Effector memory CD4-positive, alpha-beta T cell (primary cell): ENCODE results near the gene CD93.

Experiments used
- DNase-seq, 3 donors: peaks; one replicate each; pipeline ENCODE4 v3.0.0-alpha.2; 2020
- H3K27ac ChIP-seq: 2 replicates; pipeline ENCODE4 v1.7.0; 2013; ENCODE audit warnings: mild to moderate bottlenecking, low read length, moderate library complexity; ENCODE audit not compliant: insufficient read depth, poor library complexity, severe bottlenecking
- H3K27me3 ChIP-seq: replicated peaks from 2 replicates; pipeline ENCODE4 v1.7.0; 2013; ENCODE audit warnings: mild to moderate bottlenecking, low read length; ENCODE audit not compliant: insufficient read depth, control insufficient read depth, poor library complexity, severe bottlenecking
- H3K36me3 ChIP-seq: 2 replicates; pipeline ENCODE4 v1.7.0; 2013; ENCODE audit warnings: mild to moderate bottlenecking, low read length, moderate library complexity; ENCODE audit not compliant: control insufficient read depth, insufficient read depth
- H3K4me1 ChIP-seq: 2 replicates; pipeline ENCODE4 v1.7.0; 2013; ENCODE audit warnings: low read length, mild to moderate bottlenecking; ENCODE audit not compliant: control insufficient read depth, insufficient read depth, poor library complexity, severe bottlenecking
- H3K4me3 ChIP-seq: 2 replicates; pipeline ENCODE4 v1.7.0; 2013; ENCODE audit warnings: low read length, low read depth, mild to moderate bottlenecking; ENCODE audit not compliant: insufficient read depth, poor library complexity, severe bottlenecking
- H3K9me3 ChIP-seq: 2 replicates; pipeline ENCODE4 v1.7.0; 2013; ENCODE audit warnings: mild to moderate bottlenecking, low read length, moderate library complexity; ENCODE audit not compliant: control insufficient read depth

The CD93 gene

DNA sequence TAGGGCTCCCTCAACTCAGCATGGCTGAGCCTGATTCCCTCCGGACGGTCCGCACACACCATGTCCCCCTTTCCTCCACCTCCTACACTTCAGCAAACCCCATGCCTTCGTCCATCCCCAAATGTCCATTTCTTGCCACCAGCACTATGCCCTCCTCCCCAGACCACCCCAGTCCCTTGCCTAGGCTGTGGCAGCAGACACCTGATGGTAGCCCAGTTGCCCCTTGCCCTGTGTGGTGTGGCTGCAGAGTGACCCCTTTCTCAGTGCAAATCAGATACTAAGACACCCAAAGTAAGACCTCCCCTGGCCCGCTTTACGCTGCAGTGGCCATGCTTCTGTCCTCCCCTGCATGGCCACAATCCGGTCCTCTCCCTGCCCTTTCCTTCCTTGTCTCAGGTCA is 34.1 kb upstream of the CD93 start:
- Histone ChIP-seq H3K4me1 (no peaks in the 10 kb centered on the region), H3K4me3 (no peak overlapping the region), H3K36me3 (no peaks in the 10 kb centered on the region), H3K9me3 (no peaks in the 10 kb centered on the region), H3K27me3 (no peaks in the 10 kb centered on the region), H3K27ac (no peak overlapping the region)
- DNase-seq = no peak

DNA sequence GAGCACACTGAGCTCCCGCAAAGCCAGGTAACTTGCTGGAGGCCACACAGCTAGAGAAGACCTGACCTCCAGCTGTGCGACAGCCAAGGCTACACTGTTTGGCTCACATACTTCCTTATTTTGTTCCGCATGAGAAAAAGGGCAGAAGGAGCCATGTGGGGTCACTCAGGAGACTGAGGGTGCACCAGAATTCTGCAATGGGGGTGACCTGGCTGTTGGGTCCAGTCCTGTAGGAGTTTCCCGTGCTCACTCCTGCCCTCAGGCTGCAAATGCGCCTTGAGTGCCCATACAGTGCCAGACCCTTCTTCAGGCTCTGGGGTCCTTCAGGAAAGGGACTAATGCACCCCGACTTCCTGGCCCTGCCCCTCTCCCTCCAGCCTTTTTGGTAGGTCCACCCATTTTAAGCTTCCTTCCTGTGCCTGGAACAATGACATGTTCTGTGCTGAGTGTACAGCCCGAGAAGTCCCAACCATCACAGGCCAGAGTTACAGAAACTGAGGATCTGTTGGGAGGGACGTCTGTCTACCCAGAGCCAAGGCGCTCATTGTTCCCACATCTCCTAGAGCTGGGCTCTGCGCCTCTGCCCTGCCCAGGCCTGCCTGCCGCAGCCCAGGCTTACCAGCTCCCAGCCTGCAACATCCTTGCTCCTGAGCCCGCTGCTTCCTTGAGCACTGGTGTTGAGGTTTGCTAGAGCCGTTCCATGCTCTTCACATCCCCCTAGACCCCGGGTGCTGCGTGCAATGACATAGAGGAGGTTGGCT is 33.5 kb upstream of the CD93 start:
- H3K4me1 ChIP-seq = no peaks in the 10 kb centered on the region
- H3K36me3 ChIP-seq = no peaks in the 10 kb centered on the region
- H3K9me3 ChIP-seq = no peaks in the 10 kb centered on the region
- DNase-seq = no peak
- H3K4me3 ChIP-seq = no peak overlapping the region
- H3K27me3 ChIP-seq = no peaks in the 10 kb centered on the region
- H3K27ac ChIP-seq = no peak overlapping the region

DNA sequence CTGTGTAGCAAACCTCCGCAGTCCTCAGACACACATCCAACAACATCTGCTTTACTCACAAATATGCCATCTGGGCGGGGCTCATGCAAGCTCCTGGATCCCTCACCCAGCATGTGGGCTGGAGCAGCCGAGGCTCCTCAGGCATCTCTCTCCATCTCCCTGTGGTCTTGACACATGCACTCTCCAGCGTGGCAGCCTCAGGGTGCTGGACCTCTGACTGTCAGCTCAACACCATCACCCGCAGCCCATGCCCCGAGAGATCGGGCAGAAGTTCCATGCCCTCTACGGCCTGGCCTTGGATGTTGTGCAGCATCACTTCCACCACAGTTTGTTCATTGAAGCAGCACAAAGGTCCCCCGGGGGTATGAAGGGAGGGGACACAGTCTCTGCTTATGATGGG is 32.6 kb upstream of the CD93 start:
- H3K4me3 ChIP-seq = no peak overlapping the region
- H3K9me3 ChIP-seq = no peaks in the 10 kb centered on the region
- no peaks in the 10 kb centered on the region for H3K4me1 ChIP-seq
- no peak overlapping the region for H3K27ac ChIP-seq
- H3K27me3 ChIP-seq = no peaks in the 10 kb centered on the region
- no peak for DNase-seq
- no peaks in the 10 kb centered on the region for H3K36me3 ChIP-seq

DNA sequence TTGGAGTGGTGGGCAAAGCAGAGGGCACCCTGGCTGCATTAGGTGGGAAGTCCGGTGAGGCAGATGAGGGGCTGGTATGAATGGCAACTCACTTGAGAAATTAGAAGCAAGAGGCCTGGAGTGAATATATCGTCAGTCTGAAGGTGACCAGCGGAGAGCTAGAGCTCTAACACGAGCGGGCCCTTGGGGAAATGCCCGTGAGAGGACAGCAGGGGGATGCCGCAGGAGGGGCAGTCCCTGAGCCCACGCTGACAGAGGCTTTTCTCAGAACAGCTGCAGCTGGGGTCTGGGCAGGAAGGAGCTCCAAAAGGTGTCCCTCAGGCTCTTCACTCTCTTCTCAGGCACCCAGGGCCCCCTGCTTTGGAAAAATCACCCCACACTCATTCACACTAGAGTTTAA is 32.0 kb upstream of the CD93 start:
- no peaks in the 10 kb centered on the region for H3K4me1 ChIP-seq
- no peak for DNase-seq
- H3K27ac ChIP-seq = no peak overlapping the region

DNA sequence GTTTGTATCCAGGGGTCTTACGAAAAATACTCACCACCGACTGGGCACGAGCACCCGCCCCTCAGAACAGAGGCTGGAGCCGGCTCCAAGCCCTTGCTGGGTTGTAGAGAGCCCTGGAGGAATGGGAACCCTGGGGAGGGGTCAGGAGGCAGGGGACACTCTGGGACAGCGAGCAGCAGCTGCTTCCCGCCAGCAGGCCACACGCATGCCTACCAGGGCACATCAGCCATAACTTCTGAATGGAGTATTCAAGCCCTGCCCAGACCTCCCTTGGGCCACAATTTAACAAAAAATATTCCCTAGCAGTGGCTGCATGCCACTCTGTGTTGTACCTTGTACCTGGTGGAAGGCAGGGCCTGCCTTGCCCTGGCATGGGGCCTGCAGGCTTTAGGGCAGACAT is 31.6 kb upstream of the CD93 start:
- Histone ChIP-seq H3K27ac (no peak overlapping the region), H3K4me1 (no peaks in the 10 kb centered on the region), H3K36me3 (no peaks in the 10 kb centered on the region), H3K4me3 (no peak overlapping the region), H3K27me3 (no peaks in the 10 kb centered on the region), H3K9me3 (no peaks in the 10 kb centered on the region)
- no peak for DNase-seq

More for the DNA sequence above, 32.0 kb upstream of the CD93 start:
- H3K36me3 ChIP-seq = no peaks in the 10 kb centered on the region
- H3K27me3 ChIP-seq = no peaks in the 10 kb centered on the region
- no peak overlapping the region for H3K4me3 ChIP-seq
- no peaks in the 10 kb centered on the region for H3K9me3 ChIP-seq

DNA sequence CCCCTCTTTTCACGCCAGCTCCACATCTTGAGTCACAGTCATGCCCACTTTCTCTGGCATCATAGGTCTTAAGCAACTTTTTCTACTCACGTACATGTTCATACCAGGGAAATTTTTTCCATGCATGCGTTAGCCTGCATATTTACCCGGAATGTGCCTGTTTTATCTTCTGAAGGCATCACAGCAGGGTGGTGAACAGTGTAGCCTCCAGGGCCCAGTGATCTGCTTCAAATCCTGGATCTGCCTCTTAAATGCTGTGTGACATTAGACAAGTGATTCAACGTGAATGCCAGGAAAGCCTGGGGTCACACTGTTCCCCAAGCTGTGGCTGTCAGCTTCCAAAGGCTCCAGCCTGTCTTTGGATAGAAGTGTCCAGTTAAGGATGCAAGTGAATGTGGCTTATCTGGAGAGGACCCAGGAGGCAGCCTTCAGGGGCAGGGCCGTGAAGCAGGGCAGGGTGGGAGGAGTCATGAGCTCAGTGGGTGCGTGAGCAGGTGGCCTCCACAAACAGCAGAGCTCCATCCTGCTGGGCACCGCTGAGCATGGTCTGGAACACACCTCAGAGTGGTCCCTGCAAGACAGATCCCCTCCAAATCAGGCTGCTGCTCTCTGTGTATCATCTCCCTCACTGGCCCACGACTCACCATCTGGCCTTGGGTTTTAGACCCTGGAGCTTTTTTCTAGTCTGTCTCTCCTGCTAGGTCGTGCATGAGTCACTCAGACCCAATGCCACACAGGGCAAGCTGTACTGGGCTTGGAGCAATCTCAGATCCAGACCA is 30.4 kb upstream of the CD93 start:
- Histone ChIP-seq H3K36me3 (no peaks in the 10 kb centered on the region), H3K4me3 (no peak overlapping the region), H3K4me1 (no peaks in the 10 kb centered on the region), H3K27ac (no peak overlapping the region), H3K9me3 (no peaks in the 10 kb centered on the region), H3K27me3 (no peaks in the 10 kb centered on the region)
- no peak for DNase-seq

DNA sequence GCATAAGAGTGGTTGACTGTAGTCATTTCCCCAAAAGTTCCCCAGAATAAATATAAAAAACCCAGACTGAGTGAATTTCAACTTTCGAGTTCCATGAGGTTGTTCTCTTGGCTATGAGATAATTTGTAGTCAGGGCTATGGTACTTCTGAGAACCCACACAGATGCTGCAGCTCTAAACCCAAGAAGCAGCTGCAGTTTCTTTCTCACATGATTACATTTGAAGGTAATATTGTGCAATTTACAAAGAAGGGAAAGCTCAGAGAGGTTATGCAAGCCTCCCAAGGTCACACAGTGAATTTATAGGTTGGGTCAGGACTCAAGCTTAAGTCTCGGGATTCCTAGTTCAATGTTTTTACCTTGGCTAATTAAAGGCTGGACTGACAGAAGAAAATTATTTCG is 29.7 kb upstream of the CD93 start:
- DNase-seq = no peak
- Histone ChIP-seq H3K4me1 (no peaks in the 10 kb centered on the region), H3K9me3 (no peaks in the 10 kb centered on the region), H3K27ac (no peak overlapping the region), H3K36me3 (no peaks in the 10 kb centered on the region), H3K4me3 (no peak overlapping the region), H3K27me3 (no peaks in the 10 kb centered on the region)

DNA sequence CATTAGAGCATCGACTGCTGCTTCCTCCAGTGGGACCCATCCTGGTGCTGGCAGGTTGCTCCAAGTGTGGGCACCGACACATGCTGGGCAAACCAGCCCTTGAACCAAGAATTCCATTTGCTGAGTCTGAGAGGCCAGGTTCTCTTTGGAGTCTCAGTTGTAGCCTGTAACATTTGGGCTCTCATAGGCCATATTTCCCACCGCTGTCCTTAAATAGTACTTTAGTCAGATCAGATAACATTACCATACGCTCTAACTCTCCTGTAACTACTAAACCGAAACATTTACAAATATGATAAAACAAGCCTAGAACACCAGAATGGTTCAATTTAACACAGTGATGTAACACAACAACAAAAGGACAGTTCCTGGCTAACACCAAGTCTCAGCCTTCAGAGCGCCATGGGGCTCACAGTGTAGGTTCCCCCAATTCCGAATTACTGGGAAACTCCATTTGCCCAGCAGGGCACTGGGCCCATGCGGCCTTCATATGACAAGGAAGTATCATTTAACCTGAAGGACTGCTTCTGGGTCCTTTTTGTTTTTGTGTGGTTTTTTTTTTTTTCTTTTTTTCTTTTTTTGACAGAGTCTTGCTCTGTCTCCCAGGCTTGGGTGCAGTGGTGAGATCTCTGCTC is 28.4 kb upstream of the CD93 start:
- H3K27ac ChIP-seq = no peak overlapping the region
- H3K4me3 ChIP-seq = no peak overlapping the region
- H3K4me1 ChIP-seq = no peaks in the 10 kb centered on the region
- no peaks in the 10 kb centered on the region for H3K9me3 ChIP-seq
- H3K36me3 ChIP-seq = no peaks in the 10 kb centered on the region
- no peak for DNase-seq
- no peaks in the 10 kb centered on the region for H3K27me3 ChIP-seq

DNA sequence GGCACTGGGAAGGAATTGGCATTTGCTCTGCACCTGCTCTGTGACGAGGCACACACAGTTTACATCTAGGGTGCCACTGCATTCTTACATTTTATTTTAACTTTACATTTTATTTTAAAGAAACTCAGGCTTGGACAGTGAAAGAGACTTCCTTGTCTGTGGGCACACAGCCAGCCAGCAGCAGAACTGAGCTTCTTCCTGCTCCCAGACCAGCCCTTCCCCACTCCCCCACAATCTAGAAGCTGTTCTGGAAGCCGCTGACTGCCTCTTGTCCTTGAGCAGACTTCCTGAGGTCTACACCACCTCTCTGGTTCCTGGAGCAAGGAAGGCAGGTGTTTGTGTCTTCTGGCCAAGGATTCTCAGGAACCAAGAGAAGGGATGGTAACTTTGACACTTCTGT is 27.9 kb upstream of the CD93 start:
- H3K4me1 ChIP-seq = no peaks in the 10 kb centered on the region
- H3K4me3 ChIP-seq = no peak overlapping the region
- no peak overlapping the region for H3K27ac ChIP-seq
- H3K27me3 ChIP-seq = no peaks in the 10 kb centered on the region
- no peak for DNase-seq
- no peaks in the 10 kb centered on the region for H3K9me3 ChIP-seq
- H3K36me3 ChIP-seq = no peaks in the 10 kb centered on the region

DNA sequence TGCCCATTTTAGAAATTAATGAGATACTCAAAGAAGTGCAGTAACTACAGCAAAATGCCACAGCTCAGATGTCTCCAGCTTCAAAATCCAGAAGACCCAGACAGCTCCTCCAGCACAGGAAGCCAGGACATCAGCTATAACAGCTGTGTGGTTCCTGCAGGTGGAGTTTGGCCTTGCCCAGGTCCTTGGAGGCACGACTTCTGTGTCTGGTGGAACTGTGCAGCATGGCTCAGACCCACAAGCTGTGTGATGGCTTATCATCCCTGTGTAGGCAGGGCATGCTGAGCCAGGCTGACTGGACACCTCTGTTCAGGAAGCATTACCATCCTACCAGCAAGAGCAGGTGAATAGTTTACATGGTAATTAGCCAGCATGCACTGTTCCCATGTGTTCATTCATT is 26.5 kb upstream of the CD93 start:
- no peak overlapping the region for H3K4me3 ChIP-seq
- no peaks in the 10 kb centered on the region for H3K9me3 ChIP-seq
- no peak for DNase-seq
- no peak overlapping the region for H3K27ac ChIP-seq
- no peaks in the 10 kb centered on the region for H3K36me3 ChIP-seq
- no peaks in the 10 kb centered on the region for H3K4me1 ChIP-seq
- no peaks in the 10 kb centered on the region for H3K27me3 ChIP-seq
